ENCODE data around the gene MAP6.

The MAP6 gene

GRCh38 chr11:75548595-75549272 is 120.1 kb downstream of the MAP6 start:
- no peak for DNase-seq (ENCODE audit: low read depth)

GRCh38 chr11:75547617-75548058 is 121.2 kb downstream of the MAP6 start:
- no peak for DNase-seq (ENCODE audit: low read depth)

GRCh38 chr11:75547177-75547576 is 121.7 kb downstream of the MAP6 start:
- no peak for DNase-seq (ENCODE audit: low read depth)

- DNase-seq (ENCODE audit: low read depth) = no peak
Measured at GRCh38 chr11:75543806-75544205, 125.0 kb downstream of the MAP6 start.

GRCh38 chr11:75542088-75542438 is 126.8 kb downstream of the MAP6 start:
- DNase-seq (ENCODE audit: low read depth) = no peak

GRCh38 chr11:75541193-75542087 is 127.4 kb downstream of the MAP6 start:
- no peak for DNase-seq (ENCODE audit: low read depth)

- DNase-seq (ENCODE audit: low read depth) = no peak
Measured at GRCh38 chr11:75539459-75540334, 129.1 kb downstream of the MAP6 start.

GRCh38 chr11:75538150-75538942 is 130.5 kb downstream of the MAP6 start:
- no peak for DNase-seq (ENCODE audit: low read depth)

- DNase-seq (ENCODE audit: low read depth) = no peak
Measured at GRCh38 chr11:75537740-75538139, 131.1 kb downstream of the MAP6 start.
